ENCODE data around the gene HINFP.
A peak's percentile ranks its signal among the peaks of the same experiment; 100 is the strongest.
"Not testable (repeated sequence)": the region's sequence is repeated elsewhere in the genome, so short reads cannot be mapped to it uniquely, and the experiment has no call there.

HINFP gene

DNA sequence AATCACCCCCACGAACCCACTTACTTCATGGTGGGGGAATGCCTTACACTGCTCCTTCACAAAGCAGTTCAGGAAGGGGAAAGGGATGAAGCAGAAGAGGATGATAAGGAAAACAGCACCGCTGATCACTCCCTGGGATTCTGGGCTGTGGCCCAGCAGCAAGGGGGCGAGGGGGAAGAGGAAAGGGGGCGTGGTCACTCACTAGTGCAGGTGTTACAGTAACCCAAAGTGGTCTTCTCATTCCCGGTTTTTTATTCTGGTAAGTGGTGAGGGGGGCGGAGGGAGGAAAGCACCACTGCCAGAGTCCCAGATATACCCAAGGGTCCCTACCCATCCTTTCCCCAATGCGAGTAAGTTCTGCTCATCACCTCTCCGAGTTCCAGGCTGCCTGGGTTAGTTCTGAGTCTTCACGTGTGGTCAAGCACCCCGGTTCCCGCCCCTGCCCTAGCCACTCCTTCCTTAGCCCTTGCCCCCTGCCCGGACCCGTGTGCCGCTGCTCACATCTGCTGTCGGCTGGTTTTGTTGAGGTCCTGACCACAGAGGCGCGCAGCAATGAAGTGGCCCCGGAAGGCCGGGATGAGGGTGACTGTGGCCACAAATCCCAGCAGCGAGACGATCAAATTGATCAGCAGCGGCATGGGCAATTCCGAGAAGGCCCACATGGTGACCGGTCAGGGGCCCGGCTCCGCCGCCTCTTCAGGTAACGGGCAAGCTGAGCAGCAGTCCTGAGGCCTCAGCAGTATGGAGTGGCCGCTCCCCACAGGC is 20.2 kb upstream of the HINFP start:
- peak; percentile 46 to 56 for DNase-seq

DNA sequence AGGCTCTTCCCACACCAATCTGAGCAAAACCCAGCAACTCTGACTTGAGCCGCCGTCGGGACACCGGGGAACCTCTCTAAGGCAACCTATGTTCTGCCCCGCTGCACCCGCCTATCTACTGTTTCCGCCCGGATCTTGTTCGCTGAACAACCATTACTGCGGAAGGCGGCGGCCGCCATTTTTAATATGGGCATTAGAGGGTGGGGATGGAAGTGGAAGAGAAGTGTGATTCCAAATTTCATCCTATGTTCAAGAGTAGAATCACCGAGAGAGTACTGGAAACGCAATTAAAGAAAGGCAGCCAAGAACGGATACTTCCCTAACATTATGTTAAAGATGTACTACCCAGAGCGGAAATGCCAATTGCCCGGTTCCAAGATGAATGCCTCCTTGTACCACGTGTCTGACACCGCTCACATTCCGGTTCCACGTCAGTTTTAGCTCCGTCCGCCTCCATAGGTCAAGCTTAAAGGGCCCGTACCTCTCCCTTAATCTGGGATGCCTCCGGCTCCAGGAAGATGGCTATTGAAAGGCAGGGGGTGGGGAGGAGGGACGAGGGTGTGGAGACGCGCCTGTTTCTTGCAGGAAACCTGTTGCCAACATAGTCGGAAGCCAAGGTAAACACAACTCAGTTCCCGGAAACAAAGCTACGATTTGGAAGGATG is 19.5 kb upstream of the HINFP start, which contains the start of gene DPAGT1:
Gene DPAGT1 (minus strand): TSS at position 95 of the 665 bp plus-strand sequence. CDS start 198 bp downstream, outside the sequence.
- peak; percentile 84 to 89 for DNase-seq

GRCh38 chr11:119103161-119103664 is 18.2 kb upstream of the HINFP start:
- not testable (repeated sequence) for DNase-seq

DNA sequence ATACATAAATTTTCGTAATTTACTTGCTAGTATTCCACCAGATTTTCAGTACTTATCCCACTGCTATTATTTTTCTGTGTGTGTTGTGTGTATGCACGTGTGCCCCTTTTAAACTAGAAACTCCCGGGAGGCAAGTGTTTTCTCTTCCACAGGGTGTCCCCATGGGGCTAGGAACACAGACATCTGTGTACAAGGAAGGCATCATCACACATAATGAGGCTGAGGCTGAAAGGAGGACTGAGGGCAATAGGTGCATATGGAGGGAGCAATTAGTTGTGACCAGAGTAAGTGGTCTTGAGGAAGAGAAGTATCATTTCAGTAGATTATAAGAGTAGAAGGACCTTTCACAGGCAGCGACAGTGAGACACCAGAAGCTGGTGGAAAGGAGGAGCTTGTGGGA is 17.6 kb upstream of the HINFP start:
- DNase-seq = no peak

DNA sequence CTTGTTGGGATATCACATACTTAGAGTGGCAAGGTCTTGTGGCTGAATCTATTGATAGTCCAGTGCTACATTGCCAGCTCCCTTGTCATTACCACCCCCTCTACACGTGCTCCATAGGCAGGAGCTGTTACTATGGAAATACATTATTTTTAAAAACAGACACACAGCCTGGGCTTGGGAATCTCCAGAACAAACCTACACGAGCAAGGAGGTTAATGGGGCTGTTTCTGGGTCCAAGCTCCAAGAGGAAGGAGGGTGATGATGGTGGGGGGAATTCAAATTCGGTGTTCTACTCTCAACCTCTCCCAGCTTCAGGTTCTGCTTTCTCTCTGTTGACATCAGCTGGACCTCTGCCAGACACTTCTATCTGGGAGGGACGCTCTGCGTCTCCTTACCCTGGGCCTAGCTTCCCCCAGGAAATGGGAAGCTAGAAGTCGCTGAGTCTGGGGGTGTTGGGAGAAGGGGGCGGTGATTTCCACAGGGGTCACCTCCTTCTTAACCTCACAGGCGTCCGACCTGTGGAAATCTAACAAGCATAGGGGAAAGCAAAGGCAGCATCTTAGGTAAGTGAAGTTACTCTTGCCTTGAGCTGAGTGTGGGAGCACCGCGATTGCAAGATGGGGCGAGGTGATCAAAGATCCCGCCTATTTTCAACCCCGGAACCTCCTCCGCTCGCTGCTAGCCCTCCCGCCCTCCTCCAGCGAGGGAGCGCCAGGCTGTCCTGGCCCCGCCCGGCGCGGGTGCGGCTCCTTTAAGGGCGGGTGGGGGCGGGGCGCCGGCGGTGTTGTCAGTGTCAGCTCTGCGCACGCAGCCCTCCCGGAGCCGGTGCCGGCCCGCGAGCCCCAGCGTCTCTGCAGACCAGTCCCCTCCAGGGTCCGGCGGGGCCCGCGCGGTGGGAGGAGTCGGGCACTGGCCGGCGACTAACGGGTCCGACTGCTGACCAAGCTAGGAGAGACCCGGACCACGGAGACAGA is 14.5 kb upstream of the HINFP start, which contains the start of gene C2CD2L:
Gene C2CD2L (plus strand): TSS at position 781 of the 974 bp plus-strand sequence. CDS start 398 bp downstream, outside the sequence.
- DNase-seq = peak; percentile 88 to 91

DNA sequence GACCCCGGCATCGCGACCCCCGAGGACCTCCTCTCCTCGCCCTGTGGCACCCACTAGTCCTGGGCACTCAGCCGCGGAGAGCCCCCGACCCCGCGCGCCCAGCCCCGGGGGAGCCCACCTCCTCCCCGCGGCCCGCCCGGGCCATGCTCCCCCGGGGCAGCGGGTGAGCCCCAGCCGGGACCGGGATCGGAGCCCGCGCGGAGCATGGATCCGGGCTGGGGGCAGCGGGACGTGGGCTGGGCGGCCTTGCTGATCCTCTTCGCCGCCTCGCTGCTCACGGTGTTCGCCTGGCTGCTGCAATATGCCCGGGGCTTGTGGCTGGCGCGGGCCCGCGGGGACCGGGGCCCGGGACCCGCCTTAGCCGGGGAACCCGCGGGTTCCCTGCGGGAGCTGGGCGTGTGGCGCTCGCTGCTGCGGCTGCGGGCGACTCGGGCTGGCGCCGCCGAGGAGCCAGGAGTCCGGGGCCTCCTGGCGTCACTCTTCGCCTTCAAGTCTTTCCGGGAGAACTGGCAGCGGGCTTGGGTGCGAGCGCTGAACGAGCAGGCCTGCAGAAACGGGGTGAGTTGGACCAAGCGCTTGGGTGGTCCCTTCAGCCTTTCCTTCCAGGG is 13.7 kb upstream of the HINFP start:
- peak in 1 of 2 experiments; percentile 30 for DNase-seq

- DNase-seq = peak in 1 of 2 experiments; percentile 49
Measured at GRCh38 chr11:119108146-119108856, 13.1 kb upstream of the HINFP start.

DNA sequence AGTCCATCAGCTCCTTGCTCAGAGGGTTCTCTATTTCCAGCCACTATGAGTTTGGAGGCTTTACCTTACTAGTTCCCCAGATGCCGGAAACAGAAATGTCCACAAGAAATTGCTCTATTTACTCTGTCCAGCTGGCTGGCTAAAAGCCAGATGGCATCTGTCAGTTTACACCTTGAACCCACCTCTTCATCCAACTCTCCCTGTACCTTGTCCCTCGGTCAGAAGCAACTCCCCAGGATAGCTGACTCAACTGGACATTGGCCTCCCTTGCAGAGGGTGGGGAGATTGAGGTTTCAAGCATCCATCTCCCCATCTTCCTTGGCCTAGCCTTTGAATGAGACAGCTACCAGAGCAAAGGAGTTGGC is 12.5 kb upstream of the HINFP start:
- no peak for DNase-seq

DNA sequence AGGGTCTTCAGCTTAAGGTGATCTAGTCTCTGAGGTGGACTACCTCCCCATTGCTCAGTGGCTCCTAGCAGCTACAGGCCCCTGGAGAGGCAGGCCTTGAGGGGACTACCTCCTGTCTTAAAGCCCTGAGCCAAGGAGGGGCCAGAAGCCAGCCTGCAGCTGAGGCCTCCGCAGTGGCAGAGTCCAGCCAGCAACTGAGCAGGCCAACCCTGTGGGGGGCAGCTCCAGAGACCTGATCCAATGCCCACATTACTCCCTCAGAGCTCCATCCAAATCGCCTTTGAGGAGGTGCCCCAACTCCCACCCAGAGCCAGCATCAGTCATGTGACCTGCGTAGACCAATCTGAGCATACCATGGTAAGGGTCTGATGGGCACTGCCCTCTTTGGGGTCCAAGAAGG is 11.5 kb upstream of the HINFP start:
- no peak for DNase-seq

DNA sequence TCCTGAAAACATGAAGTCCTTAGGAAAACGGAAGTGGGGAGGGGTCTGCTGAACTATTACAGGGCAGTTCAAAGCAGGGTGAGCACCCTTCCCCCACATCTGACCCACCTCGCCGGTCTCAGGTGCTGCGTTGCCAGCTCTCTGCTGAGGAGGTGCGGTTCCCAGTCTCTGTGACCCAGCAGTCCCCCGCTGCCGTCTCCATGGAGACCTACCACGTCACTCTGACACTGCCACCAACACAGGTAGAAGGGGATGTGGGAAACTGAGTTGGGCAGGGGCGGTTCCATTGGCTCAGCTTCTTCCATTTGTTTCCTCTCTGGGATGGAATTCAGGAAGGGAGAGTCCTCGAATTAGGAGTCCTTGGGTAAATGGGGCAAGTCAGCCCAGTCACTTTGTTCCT is 10.9 kb upstream of the HINFP start:
- no peak for DNase-seq

- no peak for DNase-seq
Measured at GRCh38 chr11:119111361-119111925, 9.9 kb upstream of the HINFP start.

DNA sequence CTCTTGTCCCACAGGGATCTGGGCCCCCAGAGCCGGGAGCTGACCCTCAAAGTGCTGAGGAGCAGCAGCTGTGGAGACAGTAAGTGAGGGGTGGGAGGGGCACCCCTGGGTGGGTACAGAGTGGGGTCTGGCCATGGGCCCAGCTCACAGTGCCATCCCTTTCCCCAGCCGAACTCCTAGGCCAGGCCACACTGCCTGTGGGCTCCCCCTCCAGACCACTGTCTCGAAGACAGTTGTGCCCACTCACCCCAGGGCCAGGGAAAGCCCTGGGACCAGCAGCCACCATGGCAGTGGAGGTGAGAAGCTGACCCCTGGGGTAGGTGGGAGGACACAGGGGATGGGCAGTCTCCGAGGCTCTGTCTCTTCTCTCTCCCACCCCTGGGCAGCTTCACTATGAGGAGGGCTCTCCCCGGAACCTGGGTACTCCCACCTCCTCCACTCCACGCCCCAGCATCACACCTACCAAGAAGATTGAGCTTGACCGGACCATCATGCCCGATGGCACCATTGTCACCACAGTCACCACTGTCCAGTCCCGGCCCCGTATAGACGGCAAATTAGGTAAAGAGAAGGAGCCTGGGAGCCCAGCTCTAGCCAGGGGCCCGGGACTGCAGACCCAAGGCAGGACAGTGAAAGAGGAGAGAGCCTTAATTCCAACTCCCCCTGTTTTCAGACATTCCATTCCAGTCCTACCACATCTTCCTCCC is 8.9 kb upstream of the HINFP start:
- no peak for DNase-seq

DNA sequence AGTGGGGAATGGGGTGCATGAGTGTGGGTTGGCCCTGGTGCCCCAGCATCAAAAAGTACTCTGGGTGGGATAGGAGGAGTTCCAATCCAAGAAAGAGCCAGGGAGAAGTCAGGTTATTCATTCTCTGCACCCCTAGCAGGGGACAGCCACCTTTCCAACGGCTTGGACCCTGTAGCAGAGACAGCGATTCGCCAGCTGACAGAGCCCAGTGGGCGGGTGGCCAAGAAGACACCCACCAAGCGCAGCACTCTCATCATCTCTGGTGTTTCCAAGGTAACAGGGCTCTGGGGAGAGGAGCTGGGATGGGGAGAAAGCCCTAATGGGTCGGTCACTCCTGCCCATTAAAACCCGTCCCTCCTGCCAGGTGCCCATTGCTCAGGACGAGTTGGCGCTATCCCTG is 7.7 kb upstream of the HINFP start:
- no peak for DNase-seq

DNA sequence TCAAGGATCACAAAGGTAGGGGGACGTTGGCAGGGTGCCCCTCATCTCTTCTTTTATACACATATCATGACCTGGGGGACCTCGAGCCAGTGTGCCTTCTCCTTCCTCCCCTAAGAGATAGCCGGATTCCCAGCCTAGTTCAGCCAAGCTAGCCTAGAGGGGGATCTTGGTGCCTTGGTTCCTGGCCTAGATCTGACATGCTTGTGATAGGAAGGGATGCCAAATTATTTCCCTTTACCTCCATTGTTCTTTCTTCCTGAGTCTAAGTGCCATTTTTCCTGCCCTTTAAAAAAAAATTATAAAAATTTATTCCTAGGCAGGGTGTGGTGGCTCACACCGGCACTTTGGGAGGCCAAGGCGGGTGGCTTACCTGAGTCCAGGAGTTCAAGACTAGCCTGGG is 7.0 kb upstream of the HINFP start:
- no peak for DNase-seq

GRCh38 chr11:119115484-119116234 is 5.7 kb upstream of the HINFP start:
- peak; percentile 28 to 32 for DNase-seq

- no peak for DNase-seq
Measured at GRCh38 chr11:119116235-119116594, 5.2 kb upstream of the HINFP start.

- DNase-seq = no peak
Measured at GRCh38 chr11:119116601-119117000, 4.8 kb upstream of the HINFP start.

DNA sequence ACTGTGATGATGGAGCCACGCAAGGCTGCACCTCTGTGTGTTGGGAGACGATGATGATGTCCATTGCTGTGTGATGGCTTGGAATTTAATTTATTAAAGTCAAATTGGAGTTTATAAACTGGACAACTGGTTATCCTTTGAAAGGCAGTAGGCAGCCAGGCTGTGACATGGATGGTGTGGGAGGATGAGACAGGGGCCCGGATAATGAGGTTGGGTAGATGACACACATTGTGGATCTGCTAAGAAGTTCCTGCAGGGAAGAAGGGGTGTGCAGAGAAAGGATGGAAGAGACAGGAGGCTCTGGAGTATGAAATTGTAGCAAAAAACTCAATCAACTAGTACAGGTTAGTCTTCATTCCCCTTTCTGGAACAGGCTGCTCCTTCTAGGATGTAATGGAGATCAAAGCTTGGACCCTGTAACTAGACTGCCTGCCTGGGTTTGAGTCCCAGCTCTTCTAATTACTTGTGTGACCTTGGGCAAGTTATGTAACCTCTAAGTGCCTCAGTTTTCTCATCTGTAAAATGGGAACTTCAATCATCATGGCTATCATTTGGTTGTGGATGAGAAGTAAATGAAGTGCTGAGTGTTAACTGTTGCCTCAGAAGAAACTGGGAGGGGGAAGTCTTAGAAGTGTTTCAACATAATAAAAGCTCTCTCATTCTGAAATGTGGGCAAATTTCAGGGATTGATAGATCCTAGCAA is 4.2 kb upstream of the HINFP start:
- DNase-seq = no peak

GRCh38 chr11:119118227-119118626 is 3.2 kb upstream of the HINFP start:
- DNase-seq = no peak
